ENCODE measurements around the gene FAF2.
"Not testable (repeated sequence)": the region's sequence is repeated elsewhere in the genome, so short reads cannot be mapped to it uniquely, and the experiment has no call there.

The FAF2 gene

DNA sequence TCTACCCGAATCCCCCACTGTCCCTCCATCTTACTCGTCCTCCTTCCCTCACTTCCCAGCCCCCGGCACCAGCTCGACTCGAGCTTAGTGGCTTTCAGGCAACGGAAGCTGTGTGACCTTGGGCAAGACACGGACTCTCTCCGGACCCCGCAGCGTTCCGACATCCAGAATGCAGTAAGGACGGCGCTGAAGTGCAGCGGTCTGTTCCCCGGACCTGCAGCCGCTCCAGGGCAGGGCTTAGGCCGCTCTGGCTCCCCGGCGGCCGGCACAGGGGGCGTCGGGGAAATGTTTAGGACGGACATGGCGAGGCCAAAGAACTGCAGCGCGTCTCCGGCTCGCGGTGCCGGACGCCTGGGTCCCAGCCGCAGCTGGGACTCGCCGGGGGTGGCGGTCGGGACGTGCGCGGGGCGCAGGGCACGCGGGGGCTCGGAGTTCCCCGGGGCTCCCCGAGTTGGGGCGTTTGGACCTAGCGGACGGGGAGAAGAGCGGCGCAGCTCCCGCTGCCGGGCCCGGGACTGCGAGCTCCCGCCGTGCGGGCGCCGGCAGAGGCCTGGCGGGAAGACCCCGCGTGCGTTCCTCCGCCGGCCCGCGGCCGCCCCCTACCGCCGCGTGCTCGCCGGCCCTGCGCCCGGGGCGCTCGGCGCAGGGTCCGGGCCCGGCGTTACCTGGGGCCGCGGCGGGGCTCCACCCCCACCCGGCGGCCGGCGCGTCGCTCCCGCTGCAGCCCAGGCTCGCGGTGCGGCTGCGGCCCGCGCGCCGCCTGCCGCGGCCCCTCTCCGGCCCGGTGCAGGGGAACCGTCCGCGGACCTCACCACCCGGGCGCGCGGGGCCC lies 94.6 kb downstream of the FAF2 start:
- no peak for DNase-seq (ENCODE audit: low read depth, low spot score)

DNA sequence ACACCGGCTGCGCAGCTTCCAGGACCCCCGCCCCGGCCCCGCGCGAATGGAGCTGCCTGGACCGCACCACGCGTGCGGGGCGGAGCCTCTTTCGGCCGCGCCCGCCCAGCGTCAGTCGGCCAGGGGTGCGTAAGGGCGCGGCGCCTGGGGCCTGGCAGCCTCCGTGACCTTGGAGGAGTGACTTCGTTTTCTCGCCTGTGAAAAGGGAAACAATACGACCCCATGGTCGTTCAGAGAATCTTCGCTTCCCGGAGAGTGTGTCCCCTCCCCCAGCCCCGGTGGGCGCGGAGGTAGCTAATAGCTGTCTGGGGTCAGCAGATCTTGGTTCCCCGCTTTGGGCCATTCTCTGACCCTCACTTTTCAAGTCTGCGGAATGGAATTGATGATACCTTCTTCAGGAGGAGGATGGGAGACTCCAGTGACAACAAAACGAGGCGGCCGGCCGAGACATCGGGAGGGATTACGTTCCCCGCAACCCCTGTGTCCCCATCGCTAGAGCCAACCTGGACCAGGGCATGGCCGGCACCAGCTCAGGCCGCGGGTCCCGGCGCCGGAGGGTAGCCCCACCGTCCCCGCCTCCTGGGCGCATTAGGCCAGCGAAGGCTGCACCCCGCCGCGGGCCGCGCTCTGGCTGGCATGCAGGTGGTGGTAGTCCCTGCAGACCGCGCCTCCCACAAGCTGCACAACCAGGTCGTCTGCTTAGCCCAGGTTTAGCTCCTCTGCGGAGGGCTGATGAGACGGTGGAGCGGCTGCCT lies 95.4 kb downstream of the FAF2 start:
- DNase-seq (ENCODE audit: low read depth, low spot score), result no peak

- no peak for DNase-seq (ENCODE audit: low read depth, low spot score)
These were observed 97.2 kb downstream of the FAF2 start for GRCh38 chr5:176545388-176545736.

GRCh38 chr5:176545737-176546509 lies 97.7 kb downstream of the FAF2 start:
- no peak for DNase-seq (ENCODE audit: low read depth, low spot score)

DNA sequence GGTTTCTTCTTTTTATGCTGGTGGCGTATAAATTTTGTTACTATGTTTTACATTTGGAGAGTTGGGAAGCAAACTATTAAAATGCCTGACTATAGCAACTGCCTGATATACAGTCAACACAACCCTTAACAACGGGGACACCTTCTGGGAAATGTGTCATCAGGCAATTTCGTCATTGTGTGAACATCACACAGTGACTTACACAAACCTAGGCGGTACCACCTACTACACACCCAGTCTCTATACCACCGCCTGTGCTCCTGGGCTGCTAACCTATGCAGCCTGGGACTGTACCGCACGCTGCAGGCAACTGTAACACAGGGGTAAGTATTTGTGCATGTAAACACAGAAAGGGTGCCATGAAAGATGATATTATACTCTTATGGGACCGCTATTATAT lies 99.6 kb downstream of the FAF2 start:
- DNase-seq (ENCODE audit: low read depth, low spot score), result no peak

GRCh38 chr5:176548967-176549444 lies 100.8 kb downstream of the FAF2 start, which contains the start of gene CDHR2:
TSS of gene CDHR2 (plus strand) at chr5:176549342. CDS start at chr5:176565353, 16,011 bp downstream.
- DNase-seq (ENCODE audit: low read depth, low spot score), result no peak

DNA sequence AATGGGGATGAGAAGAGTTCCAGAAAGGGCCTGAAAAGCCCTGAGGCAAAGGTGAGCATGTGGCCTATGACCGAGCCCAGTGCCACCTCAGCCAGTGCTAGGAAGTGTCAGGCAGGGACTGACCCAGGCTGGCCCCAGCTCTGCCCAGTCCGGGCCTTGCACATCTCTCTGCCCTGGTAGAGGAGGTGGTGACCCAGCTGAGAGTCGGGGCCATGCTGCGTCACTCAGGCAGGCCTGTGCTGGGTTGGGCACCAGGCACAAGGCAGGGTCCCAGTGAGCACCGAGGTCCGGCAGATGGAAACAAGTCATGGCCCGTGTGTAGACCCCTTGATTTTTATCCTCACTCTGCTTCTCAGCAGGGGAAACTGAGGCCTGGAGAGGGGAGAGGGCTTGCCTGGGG lies 101.7 kb downstream of the FAF2 start:
- no peak for DNase-seq (ENCODE audit: low read depth, low spot score)

- DNase-seq (ENCODE audit: low read depth, low spot score), result no peak
These were observed 102.2 kb downstream of the FAF2 start for GRCh38 chr5:176550275-176550831.

DNA sequence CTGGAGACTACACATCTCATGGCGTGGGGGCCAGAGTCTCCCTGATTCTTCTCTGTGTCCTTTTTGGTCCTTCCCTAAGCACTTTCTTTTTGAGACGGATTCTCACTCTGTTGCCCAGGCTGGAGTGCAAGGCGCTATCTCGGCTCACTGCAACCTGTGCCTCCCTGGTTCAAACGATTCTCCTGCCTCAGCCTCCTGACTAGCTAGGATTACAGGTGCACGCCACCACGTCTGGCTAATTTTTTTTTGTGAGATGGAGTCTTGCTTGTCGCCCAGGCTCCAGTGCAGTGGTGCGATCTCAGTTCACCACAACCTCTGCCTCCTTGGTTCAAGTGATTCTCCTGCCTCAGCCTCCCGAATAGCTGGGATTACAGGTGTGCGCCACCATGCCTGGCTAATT lies 102.8 kb downstream of the FAF2 start:
- DNase-seq (ENCODE audit: low read depth, low spot score), result not testable (repeated sequence)

DNA sequence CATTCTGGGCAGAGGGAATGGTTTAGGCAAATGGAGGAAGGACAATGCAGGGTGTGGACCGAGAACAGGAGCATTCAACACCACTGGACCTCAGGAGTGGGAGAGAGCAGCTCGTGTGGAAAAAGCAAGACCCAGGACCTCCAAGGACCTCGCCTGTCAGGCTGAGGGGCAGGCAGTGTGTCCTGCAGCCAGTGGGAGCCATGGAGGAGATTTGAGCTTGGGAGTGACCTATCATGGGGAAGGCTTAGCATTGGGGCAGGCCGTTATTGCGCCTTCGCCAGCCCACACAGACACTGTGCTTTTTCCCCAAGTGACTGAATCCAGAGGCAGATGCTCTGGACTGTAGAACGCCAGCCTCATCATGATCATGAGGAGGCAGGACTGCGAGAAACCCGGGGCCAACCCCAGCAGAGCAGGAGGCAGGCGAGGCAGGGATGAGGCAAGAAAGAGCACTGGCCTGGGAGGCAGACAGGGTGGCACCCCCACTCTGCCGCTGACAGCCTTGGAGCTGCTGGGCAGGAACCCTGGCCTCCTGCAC lies 104.2 kb downstream of the FAF2 start:
- no peak for DNase-seq (ENCODE audit: low read depth, low spot score)

DNA sequence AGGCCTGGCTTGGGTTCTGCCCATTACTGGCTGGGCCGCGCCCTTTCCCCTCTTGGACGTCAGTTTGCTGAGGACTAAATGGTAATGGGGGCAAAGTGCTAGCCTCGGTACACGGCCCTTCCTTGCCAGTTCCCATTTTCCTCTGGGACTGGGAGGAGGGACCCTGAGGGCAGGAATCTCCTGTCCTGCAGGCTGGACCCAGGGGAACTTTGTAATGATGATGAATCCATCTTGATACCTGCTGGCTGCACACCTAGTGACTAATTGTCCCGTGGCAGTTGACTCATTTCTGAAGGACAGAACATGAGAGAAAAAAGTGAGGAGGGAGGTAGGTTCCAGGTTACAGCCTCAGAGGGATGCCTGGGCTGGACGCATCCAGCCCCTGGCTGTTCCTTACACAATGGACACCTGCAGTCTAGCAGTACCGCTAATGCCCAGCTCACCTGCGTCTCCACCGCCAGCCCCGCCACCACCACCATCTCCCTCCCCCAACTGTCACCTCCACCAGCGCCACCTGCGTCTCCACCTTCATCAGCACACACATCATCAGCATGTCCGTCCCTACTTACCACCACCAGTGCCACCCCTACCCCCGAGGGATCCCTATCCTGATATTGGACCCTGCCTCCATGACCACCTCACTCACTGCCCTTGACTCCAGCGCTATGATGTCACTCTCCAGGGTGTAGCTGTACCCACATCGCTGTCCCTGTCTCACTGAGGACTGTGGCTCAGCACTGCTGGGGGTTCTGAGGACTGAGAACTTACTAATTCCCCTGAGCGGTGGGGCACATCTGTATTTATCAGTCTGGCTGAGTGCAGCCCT lies 105.3 kb downstream of the FAF2 start:
- no peak for DNase-seq (ENCODE audit: low read depth, low spot score)

DNA sequence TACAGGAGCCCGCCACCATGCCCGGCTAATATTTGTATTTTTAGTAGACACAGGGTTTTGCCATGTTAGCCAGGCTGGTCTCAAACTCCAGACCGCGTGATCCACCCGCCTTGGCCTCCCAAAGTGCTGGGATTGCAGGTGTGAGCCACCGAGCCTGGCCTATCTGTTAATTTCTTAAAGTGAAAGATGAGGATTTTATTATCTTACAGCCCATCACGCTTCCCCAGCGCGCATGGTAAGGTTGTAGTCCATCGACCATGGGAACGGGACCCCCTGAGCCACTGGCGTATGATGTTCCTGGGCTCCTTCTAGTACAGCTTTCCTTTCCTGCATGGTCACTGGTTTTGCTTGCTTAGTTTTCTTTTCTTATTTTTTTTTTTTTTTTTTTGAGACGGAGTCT lies 109.7 kb downstream of the FAF2 start:
- no peak for DNase-seq (ENCODE audit: low read depth, low spot score)
